Effector memory CD8-positive, alpha-beta T cell (primary cell): ENCODE data around the gene CCNL2.
"Not testable (repeated sequence)": the region's sequence is repeated elsewhere in the genome, so short reads cannot be mapped to it uniquely, and the experiment has no call there.

Experiments used
- ATAC-seq: fragments of 150-1000 bp; cut with Tn5 transposase; replicated peaks from 2 replicates; pipeline ENCODE4 v1.10.0; 2021; ENCODE audit warnings: mild to moderate bottlenecking, moderate library complexity
- DNase-seq, 3 experiments: peaks; one replicate each; pipeline ENCODE4 v3.0.0; 2021
- H3K27ac Mint-ChIP-seq, 2 donors: one replicate each; pipeline ENCODE4 v1.8.0; 2022; ENCODE audit warnings: mild to moderate bottlenecking in 2 of 2, mixed read lengths in 2 of 2, moderate library complexity in 2 of 2
- H3K27me3 Mint-ChIP-seq, 2 donors: one replicate each; pipeline ENCODE4 v1.8.0; 2022; ENCODE audit warnings: mixed read lengths in 2 of 2
- H3K36me3 Mint-ChIP-seq: one replicate; pipeline ENCODE4 v1.8.0; 2022; ENCODE audit warnings: mild to moderate bottlenecking, moderate library complexity, mixed read lengths; ENCODE audit not compliant: insufficient read depth
- H3K4me1 Mint-ChIP-seq, 2 donors: one replicate each; pipeline ENCODE4 v1.8.0; 2022; ENCODE audit warnings: low read depth in 2 of 2, mixed read lengths in 2 of 2
- H3K4me3 Mint-ChIP-seq, 2 donors: one replicate each; pipeline ENCODE4 v1.8.0; 2022; ENCODE audit warnings: mild to moderate bottlenecking in 2 of 2, mixed read lengths in 2 of 2, moderate library complexity in 2 of 2
- H3K9me3 Mint-ChIP-seq, 2 donors: one replicate each; pipeline ENCODE4 v1.8.0; 2022; ENCODE audit warnings: mixed read lengths in 2 of 2

Gene CCNL2

GRCh38 chr1:1428967-1429366 lies 29.8 kb upstream of the CCNL2 start:
- H3K27me3 Mint-ChIP-seq, result peaks cover 25 to 78% of the 10 kb centered on the region in 2 donors
- not testable (repeated sequence) for ATAC-seq, H3K4me1 Mint-ChIP-seq, H3K9me3 Mint-ChIP-seq, H3K27ac Mint-ChIP-seq, H3K36me3 Mint-ChIP-seq, H3K4me3 Mint-ChIP-seq, DNase-seq

- Mint-ChIP-seq H3K4me1 (peaks cover 0 to 2% of the 10 kb centered on the region in 2 donors), H3K27ac (no peak overlapping the region), H3K4me3 (peak overlapping the region in 1 of 2 donors; percentile 29), H3K9me3 (no peaks in the 10 kb centered on the region), H3K27me3 (peaks cover 26 to 72% of the 10 kb centered on the region in 2 donors), H3K36me3 (no peaks in the 10 kb centered on the region)
- ATAC-seq (no peak), DNase-seq (no peak)
Observed at GRCh38 chr1:1428174-1428573, 29.0 kb upstream of the CCNL2 start.

GRCh38 chr1:1427820-1428148 lies 28.6 kb upstream of the CCNL2 start:
- Mint-ChIP-seq H3K4me3 (no peak overlapping the region), H3K9me3 (no peaks in the 10 kb centered on the region), H3K36me3 (no peaks in the 10 kb centered on the region), H3K27ac (no peak overlapping the region), H3K27me3 (peaks cover 29 to 73% of the 10 kb centered on the region in 2 donors), H3K4me1 (peaks cover 0 to 2% of the 10 kb centered on the region in 2 donors)
- ATAC-seq, result no peak
- no peak for DNase-seq

- no peak for DNase-seq
Observed at GRCh38 chr1:1427106-1427819, 28.1 kb upstream of the CCNL2 start.

GRCh38 chr1:1426496-1427105 lies 27.5 kb upstream of the CCNL2 start:
- H3K27ac Mint-ChIP-seq, result peak overlapping the region in 1 of 2 donors; percentile 4
- no peaks in the 10 kb centered on the region for H3K36me3 Mint-ChIP-seq
- no peaks in the 10 kb centered on the region for H3K9me3 Mint-ChIP-seq
- peak overlapping the region in 1 of 2 donors; percentile 17 for H3K4me3 Mint-ChIP-seq
- H3K4me1 Mint-ChIP-seq, result peaks cover 0 to 2% of the 10 kb centered on the region in 2 donors
- H3K27me3 Mint-ChIP-seq, result peaks cover 34 to 71% of the 10 kb centered on the region in 2 donors
- DNase-seq (no peak), ATAC-seq (peak; percentile 31)

More at GRCh38 chr1:1427106-1427819, 28.1 kb upstream of the CCNL2 start:
- Mint-ChIP-seq H3K36me3 (no peaks in the 10 kb centered on the region), H3K27ac (no peak overlapping the region), H3K27me3 (peaks cover 34 to 73% of the 10 kb centered on the region in 2 donors), H3K4me1 (peaks cover 0 to 2% of the 10 kb centered on the region in 2 donors), H3K4me3 (peak overlapping the region in 1 of 2 donors; percentile 17), H3K9me3 (no peaks in the 10 kb centered on the region)
- no peak for ATAC-seq

GRCh38 chr1:1425753-1426495 lies 26.8 kb upstream of the CCNL2 start:
- H3K27ac Mint-ChIP-seq, result peak overlapping the region in 1 of 2 donors; percentile 4
- no peak overlapping the region for H3K4me3 Mint-ChIP-seq
- H3K4me1 Mint-ChIP-seq, result peaks cover 0 to 2% of the 10 kb centered on the region in 2 donors
- no peaks in the 10 kb centered on the region for H3K36me3 Mint-ChIP-seq
- no peaks in the 10 kb centered on the region for H3K9me3 Mint-ChIP-seq
- DNase-seq (no peak), ATAC-seq (no peak)
- H3K27me3 Mint-ChIP-seq, result peaks cover 34 to 72% of the 10 kb centered on the region in 2 donors

- H3K27me3 Mint-ChIP-seq, result peaks cover 34 to 77% of the 10 kb centered on the region in 2 donors
Observed at GRCh38 chr1:1425426-1425752, 26.3 kb upstream of the CCNL2 start.

GRCh38 chr1:1424707-1425106 lies 25.6 kb upstream of the CCNL2 start:
- Mint-ChIP-seq H3K9me3 (no peaks in the 10 kb centered on the region), H3K27me3 (peaks cover 31 to 72% of the 10 kb centered on the region in 2 donors), H3K36me3 (no peaks in the 10 kb centered on the region), H3K4me1 (peaks cover 0 to 2% of the 10 kb centered on the region in 2 donors), H3K27ac (no peak overlapping the region), H3K4me3 (no peak overlapping the region)
- DNase-seq (no peak), ATAC-seq (no peak)

More at GRCh38 chr1:1425426-1425752, 26.3 kb upstream of the CCNL2 start:
- Mint-ChIP-seq H3K4me1 (peaks cover 0 to 2% of the 10 kb centered on the region in 2 donors), H3K9me3 (no peaks in the 10 kb centered on the region), H3K36me3 (no peaks in the 10 kb centered on the region), H3K27ac (no peak overlapping the region), H3K4me3 (no peak overlapping the region)
- DNase-seq, result no peak
- ATAC-seq, result no peak

GRCh38 chr1:1423245-1423597 lies 24.1 kb upstream of the CCNL2 start:
- H3K27me3 Mint-ChIP-seq, result peaks cover 24 to 58% of the 10 kb centered on the region in 2 donors
- H3K4me1 Mint-ChIP-seq, result peaks cover 0 to 2% of the 10 kb centered on the region in 2 donors

DNA sequence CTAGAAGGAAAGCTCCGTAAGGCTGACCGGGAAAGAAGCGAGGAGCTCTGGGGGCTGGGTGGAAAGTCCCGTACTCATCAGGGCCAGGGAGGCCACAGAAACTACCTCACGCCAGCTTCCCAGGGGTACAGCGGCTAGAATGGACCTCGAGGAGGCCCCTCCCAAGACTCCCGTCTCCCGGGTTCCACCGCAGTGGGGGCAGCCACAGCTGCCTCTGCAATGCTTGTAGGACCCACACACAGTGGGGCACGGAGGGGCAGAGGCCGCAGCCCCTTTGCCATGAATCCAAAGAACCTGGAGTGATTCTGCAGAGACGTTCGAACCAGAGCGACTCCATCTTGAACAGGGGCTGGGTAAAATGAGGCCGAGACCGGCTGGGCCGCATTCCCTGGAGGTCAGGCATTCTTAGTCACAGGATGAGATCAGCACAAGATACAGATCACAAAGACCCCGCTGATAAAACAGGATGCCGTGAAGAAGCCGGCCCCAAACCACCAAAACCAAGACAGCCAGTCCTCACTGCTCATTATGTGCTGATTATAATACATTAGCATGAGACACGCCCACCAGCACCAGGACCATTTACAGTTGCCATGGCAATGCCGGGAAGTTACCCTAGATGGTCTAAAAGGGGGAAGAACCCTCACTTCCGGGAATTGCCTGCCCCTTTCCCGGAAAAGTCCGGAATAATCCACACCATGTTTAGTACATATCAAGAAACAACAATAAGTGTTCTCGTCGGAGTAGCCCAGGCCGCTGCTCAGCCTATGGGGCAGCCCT lies 23.5 kb upstream of the CCNL2 start:
- no peaks in the 10 kb centered on the region for H3K36me3 Mint-ChIP-seq
- ATAC-seq (no peak), DNase-seq (no peak)
- H3K9me3 Mint-ChIP-seq, result no peaks in the 10 kb centered on the region
- no peak overlapping the region for H3K27ac Mint-ChIP-seq
- no peak overlapping the region for H3K4me3 Mint-ChIP-seq
- H3K27me3 Mint-ChIP-seq, result peaks cover 23 to 55% of the 10 kb centered on the region in 2 donors
- H3K4me1 Mint-ChIP-seq, result peaks cover 0 to 2% of the 10 kb centered on the region in 2 donors

More at GRCh38 chr1:1423245-1423597, 24.1 kb upstream of the CCNL2 start:
- Mint-ChIP-seq H3K9me3 (no peaks in the 10 kb centered on the region), H3K27ac (no peak overlapping the region), H3K36me3 (no peaks in the 10 kb centered on the region), H3K4me3 (no peak overlapping the region)
- ATAC-seq (no peak), DNase-seq (no peak)

GRCh38 chr1:1421907-1422464 lies 22.9 kb upstream of the CCNL2 start:
- Mint-ChIP-seq H3K4me1 (peaks cover 0 to 2% of the 10 kb centered on the region in 2 donors), H3K27ac (no peak overlapping the region), H3K9me3 (no peaks in the 10 kb centered on the region), H3K27me3 (peaks cover 23 to 55% of the 10 kb centered on the region in 2 donors), H3K4me3 (no peak overlapping the region), H3K36me3 (no peaks in the 10 kb centered on the region)
- DNase-seq (no peak), ATAC-seq (no peak)

DNA sequence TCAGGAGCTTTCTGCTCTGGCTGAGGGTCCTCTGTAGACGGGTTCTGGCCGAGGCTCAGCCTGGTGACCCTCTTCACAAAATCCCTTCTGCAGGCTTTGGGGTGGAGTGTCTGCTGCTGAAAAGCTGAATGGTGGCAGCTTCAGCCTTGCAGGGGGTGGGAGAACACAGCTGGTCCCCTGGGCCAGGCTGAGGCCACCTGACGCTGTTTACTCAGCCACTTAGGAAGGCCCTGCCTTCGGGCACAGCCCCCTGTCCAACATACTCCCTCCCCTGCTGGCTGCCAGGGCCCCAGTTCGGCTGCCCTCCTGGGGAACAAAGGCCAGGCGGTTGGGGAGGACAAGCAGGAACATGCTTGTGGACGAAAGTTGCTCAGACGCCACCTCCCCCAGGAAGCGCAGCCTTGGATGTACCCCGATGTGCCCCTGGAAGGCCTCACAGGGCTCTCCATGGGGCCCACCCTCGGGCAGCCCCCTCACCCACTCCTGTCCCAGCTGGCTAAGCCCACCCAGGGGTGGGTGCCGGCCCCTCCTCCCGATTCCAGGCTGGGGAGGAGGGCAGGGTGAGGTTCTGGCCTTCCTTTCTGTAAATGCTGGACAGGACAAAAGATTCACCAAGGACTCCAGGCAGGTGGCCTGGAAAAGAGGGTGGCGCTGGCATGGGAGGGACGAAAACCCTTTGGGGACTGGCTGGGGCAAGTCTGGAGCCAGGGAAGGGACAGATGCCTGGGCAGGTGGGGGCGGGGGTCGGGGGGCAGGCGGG lies 22.2 kb upstream of the CCNL2 start, which contains the start of gene ANKRD65:
Gene ANKRD65, minus strand, starts transcription at position 130 of the 760 bp plus-strand sequence. CDS start 271 bp downstream, outside the sequence.
- H3K9me3 Mint-ChIP-seq, result no peaks in the 10 kb centered on the region
- no peak within 1 kb of the TSS for H3K27ac Mint-ChIP-seq
- H3K4me3 Mint-ChIP-seq, result peak within 1 kb of the TSS in 1 of 2 donors; percentile 31
- no peaks in the 10 kb centered on the region for H3K36me3 Mint-ChIP-seq
- H3K4me1 Mint-ChIP-seq, result peaks cover 0 to under 1% of the 10 kb centered on the region in 2 donors
- ATAC-seq, result no peak
- no peak for DNase-seq
- peaks cover 20 to 50% of the 10 kb centered on the region in 2 donors for H3K27me3 Mint-ChIP-seq
